Calu3 (cell line): ENCODE data around the gene NOL4. TPM values are rescaled to one million over a fixed set of nuclear protein-coding genes. Genes with fewer than 3 reads are reported as not detected.

ENCODE experiments used
- BruUV-seq: library from RNA; stranded (reverse); fragments of 400-500 nt; replicated peaks from 2 replicates; lab custom pipeline; 2021; lab: Mats Ljungman, UMichigan
- CTCF ChIA-PET: fragments of 300-600 bp; sonication (Branson Sonifier 250); formaldehyde crosslinking; loops from one replicate; lab custom pipeline; 2022; ENCODE audit warnings: antibody characterized with exemption; lab: Charles Lee
- DNase-seq: peaks from one replicate; pipeline ENCODE4 v3.0.0; 2022
- H3K27ac Mint-ChIP-seq: one replicate; pipeline ENCODE4 v1.8.0; 2022; ENCODE audit warnings: mixed read lengths; ENCODE audit not compliant: unreplicated experiment
- H3K27me3 Mint-ChIP-seq: one replicate; pipeline ENCODE4 v1.8.0; 2022; ENCODE audit warnings: mixed read lengths; ENCODE audit not compliant: unreplicated experiment
- H3K36me3 Mint-ChIP-seq: one replicate; pipeline ENCODE4 v1.8.0; 2022; ENCODE audit warnings: mild to moderate bottlenecking, moderate library complexity, mixed read lengths; ENCODE audit not compliant: insufficient read depth, unreplicated experiment
- H3K4me1 Mint-ChIP-seq: one replicate; pipeline ENCODE4 v1.8.0; 2022; ENCODE audit warnings: mild to moderate bottlenecking, low read depth, mixed read lengths; ENCODE audit not compliant: unreplicated experiment
- H3K4me3 Mint-ChIP-seq: one replicate; pipeline ENCODE4 v1.8.0; 2022; ENCODE audit warnings: mild to moderate bottlenecking, low read depth, moderate library complexity, mixed read lengths; ENCODE audit not compliant: unreplicated experiment
- H3K9me3 Mint-ChIP-seq: one replicate; pipeline ENCODE4 v1.8.0; 2022; ENCODE audit warnings: low read depth, mixed read lengths; ENCODE audit not compliant: unreplicated experiment
- CTCF ChIP-seq: fragments of 200-600 bp; IDR thresholded peaks from one replicate; pipeline ENCODE4 v1.8.0; 2022; ENCODE audit warnings: antibody characterized with exemption; ENCODE audit not compliant: unreplicated experiment
- intact Hi-C: fragments of 100-400 bp; cut with micrococcal nuclease; formaldehyde crosslinking; loops from one replicate; pipeline ENCODE4 v1.10.0; 2022; ENCODE audit not compliant: unreplicated experiment
- total RNA-seq: library from RNA; stranded (reverse); gene quantifications from 2 replicates; pipeline ENCODE4 v1.2.3, GENCODE V29; 2022

Gene NOL4
- total RNA-seq, 1 experiment from 2014 or later: not detected

GRCh38 chr18:34203866-34204265 is 20.8 kb downstream of the NOL4 start:
- BruUV-seq: no TSS peak
- Mint-ChIP-seq H3K9me3 (no peaks in the 10 kb centered on the region), H3K4me3 (no peak overlapping the region), H3K27ac (no peak overlapping the region), H3K27me3 (no peaks in the 10 kb centered on the region), H3K4me1 (no peaks in the 10 kb centered on the region), H3K36me3 (no peaks in the 10 kb centered on the region)
- DNase-seq: no peak
- TF ChIP-seq CTCF: no peak
- CTCF ChIA-PET: interaction anchor here (0.6 kb wide), 1 partner anchor 688 kb away, joined by 7 read pairs; no protein-coding TSS in a partner anchor
- intact Hi-C loops: no loop called here

- CTCF ChIA-PET: no interaction called here
- intact Hi-C loops: no loop called here
- Mint-ChIP-seq H3K4me3 (no peak overlapping the region), H3K27me3 (no peaks in the 10 kb centered on the region), H3K9me3 (peaks cover 6% of the 10 kb centered on the region), H3K36me3 (no peaks in the 10 kb centered on the region), H3K4me1 (no peaks in the 10 kb centered on the region), H3K27ac (no peak overlapping the region)
- TF ChIP-seq CTCF: no peak
- BruUV-seq: no TSS peak
- no peak for DNase-seq
Measured at GRCh38 chr18:34196256-34196655, 28.5 kb downstream of the NOL4 start.

GRCh38 chr18:34194239-34194638 is 30.5 kb downstream of the NOL4 start:
- no peak for DNase-seq
- peaks cover 6% of the 10 kb centered on the region for H3K9me3 Mint-ChIP-seq
- CTCF ChIA-PET: interaction anchor here (0.7 kb wide), 1 partner anchor 50 kb away, joined by 3 read pairs; no protein-coding TSS in a partner anchor
- H3K36me3 Mint-ChIP-seq: no peaks in the 10 kb centered on the region
- no peaks in the 10 kb centered on the region for H3K27me3 Mint-ChIP-seq
- no peaks in the 10 kb centered on the region for H3K4me1 Mint-ChIP-seq
- no peak for TF ChIP-seq CTCF
- intact Hi-C loops: no loop called here
- H3K4me3 Mint-ChIP-seq: no peak overlapping the region
- no peak overlapping the region for H3K27ac Mint-ChIP-seq
- BruUV-seq: no TSS peak

GRCh38 chr18:34189656-34190435 is 34.9 kb downstream of the NOL4 start:
- Mint-ChIP-seq H3K27ac (no peak overlapping the region), H3K36me3 (no peaks in the 10 kb centered on the region), H3K9me3 (peaks cover 6% of the 10 kb centered on the region), H3K4me3 (no peak overlapping the region), H3K4me1 (no peaks in the 10 kb centered on the region), H3K27me3 (no peaks in the 10 kb centered on the region)
- no peak for TF ChIP-seq CTCF
- CTCF ChIA-PET: no interaction called here
- DNase-seq: no peak
- intact Hi-C loops: no loop called here
- no TSS peak for BruUV-seq
